NCI-H2029 treated with DMSO at 0.1 percent for 48 hours (cell line): Measurements from ENCODE around the gene TAS2R43.
"Not testable (repeated sequence)": the region's sequence is repeated elsewhere in the genome, so short reads cannot be mapped to it uniquely, and the experiment has no call there.

Source experiments
- DNase-seq: peaks from one replicate; lab custom pipeline; 2025; lab: John Stamatoyannopoulos, UW

Gene TAS2R43

DNA sequence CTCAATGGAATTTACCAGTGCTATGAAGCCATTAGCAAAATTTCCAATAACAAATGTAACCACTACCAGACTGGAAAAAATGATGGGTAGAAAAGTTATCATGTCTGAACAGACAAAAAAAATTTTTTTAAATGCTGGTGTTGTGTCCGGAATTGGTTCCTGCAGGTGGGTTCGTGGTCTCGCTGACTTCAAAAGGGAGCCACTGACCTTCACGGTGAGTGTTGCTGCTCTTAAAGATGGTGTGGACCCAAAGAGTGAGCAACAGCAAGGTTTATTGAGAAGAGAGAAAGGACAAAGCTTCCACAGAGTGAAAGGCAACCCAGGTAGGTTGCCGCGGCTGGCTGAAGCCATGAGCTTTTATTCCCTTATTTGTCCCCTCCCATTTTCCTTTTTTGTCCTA lies at the start of gene TAS2R43:
Gene TAS2R43 (minus strand): TSS at position 186 of the 400 bp plus-strand sequence. CDS start 84 bp downstream, at position 102.
- no peak for DNase-seq

GRCh38 chr12:11136075-11136474 lies 44.0 kb upstream of the TAS2R43 start:
- DNase-seq, result no peak

- DNase-seq, result no peak
Measured at GRCh38 chr12:11134305-11134704, 42.2 kb upstream of the TAS2R43 start, which contains the start of gene TAS2R30. TAS2R30 (minus strand) TSS chr12:11134644; CDS start chr12:11134244, 400 bp downstream.

GRCh38 chr12:11133816-11134215 lies 41.7 kb upstream of the TAS2R43 start:
- DNase-seq, result no peak

- DNase-seq, result no peak
Measured at GRCh38 chr12:11133162-11133561, 41.0 kb upstream of the TAS2R43 start.

- DNase-seq, result no peak
Measured at GRCh38 chr12:11130999-11131398, 38.9 kb upstream of the TAS2R43 start.

DNA sequence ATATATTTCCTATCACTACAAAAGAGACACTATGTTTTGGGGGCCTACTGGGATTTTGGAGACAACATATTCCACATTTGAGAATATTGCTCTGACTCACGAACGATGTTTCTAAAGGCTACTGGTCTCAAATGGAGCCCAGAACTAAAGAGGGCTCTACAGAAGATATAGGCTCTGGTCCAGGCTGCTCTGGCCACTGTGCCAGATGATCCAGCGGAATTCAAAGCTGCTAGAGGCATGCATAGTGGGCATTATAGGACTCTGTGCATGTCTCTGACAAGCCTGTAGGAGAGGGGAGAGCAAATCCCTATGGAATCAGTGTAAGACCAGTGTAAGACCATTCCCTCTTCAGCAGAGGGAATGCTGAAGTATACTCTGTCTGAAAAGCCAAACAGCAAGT lies 38.3 kb upstream of the TAS2R43 start:
- DNase-seq, result no peak

DNA sequence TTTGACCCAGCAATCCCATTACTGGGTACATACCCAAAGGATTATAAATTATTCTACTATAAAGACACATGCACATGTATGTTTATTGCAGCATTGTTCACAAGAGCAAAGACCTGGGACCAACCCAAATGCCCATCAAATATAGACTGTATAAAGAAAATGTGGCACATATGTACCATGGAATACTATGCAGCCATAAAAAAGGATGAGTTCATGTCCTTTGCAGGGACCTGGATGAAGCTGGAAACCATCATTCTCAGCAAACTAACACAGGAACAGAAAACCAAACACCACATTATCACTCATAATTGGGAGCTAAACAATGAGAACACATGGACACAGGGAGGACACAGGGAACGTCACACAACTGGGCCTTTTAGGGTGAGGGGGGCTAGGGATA lies 22.0 kb upstream of the TAS2R43 start:
- DNase-seq, result not testable (repeated sequence)

DNA sequence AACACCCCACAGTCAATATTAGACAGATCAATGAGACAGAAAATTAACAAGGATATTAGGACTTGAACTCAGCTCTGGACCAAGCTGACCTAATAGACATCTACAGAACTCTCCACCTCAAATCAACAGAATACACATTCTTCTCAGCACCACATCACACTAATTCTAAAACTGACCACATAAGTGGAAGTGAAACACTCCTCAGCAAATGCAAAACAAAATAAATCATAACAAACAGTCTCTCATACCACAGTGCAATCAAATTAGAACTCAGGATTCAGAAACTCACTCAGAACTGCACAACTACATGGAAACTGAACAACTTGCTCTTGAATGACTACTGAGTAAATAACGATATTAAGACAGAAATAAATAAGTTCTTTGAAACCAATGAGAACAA lies 19.1 kb upstream of the TAS2R43 start:
- DNase-seq, result not testable (repeated sequence)

- DNase-seq, result no peak
Measured at GRCh38 chr12:11108862-11109261, 16.7 kb upstream of the TAS2R43 start.

GRCh38 chr12:11107719-11108118 lies 15.6 kb upstream of the TAS2R43 start:
- DNase-seq, result no peak

DNA sequence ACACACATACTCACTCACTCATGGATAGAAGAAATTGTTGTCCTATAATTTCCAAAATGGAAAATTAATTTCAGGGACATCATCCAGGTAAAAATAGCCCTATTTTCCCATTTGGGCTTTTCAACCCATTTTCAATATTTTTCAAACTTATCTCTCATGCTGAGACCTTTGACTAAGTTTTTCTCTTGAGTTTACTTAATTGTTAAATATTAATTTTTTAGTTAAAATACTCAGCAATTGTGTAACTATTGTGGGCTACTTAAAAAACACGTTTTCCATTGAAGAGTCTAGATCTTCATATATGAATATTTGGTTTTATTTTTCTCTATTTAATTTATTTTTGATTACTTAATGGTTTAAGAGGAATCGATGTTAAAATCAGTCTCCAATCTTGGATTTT lies 14.2 kb upstream of the TAS2R43 start:
- DNase-seq, result no peak

GRCh38 chr12:11105546-11105945 lies 13.4 kb upstream of the TAS2R43 start:
- DNase-seq, result no peak

DNA sequence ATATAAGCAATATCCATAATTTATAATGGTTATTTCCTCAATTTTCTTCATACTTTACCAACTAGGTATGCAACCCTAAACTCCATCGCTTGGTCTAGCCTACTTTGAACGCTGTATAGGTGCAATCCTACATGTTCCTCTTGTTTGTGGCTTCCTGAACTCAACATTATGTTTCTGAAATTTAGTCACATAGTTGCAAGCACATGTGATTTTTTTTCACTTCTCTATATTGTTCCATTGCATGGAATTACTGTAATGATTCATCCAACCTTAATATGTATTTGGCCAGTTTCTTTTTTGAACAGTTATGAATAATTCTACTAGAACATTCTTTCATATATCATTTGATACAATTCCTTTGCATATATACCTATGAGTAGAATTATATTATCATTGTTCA lies 2.8 kb upstream of the TAS2R43 start:
- not testable (repeated sequence) for DNase-seq

GRCh38 chr12:11089246-11089645 lies 2.9 kb downstream of the TAS2R43 start:
- DNase-seq, result no peak

DNA sequence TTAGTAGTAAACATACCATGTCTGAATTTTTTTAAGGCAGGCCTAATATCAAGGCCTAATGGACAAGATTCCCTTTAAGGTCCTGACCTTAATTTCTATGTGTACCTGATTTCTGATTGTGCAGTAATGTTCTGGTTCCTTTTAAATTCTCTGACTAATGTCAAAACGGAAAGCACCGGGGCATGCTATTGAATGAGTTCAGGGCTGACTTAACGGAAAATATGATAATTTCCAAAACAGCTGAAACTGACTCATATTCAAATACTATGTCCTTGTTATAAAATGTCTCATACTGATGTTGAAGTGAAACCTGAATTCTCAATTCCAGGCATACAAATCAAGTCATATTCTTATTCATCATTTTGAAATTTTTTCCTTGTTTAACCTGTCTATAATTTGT lies 6.7 kb downstream of the TAS2R43 start:
- DNase-seq, result no peak

DNA sequence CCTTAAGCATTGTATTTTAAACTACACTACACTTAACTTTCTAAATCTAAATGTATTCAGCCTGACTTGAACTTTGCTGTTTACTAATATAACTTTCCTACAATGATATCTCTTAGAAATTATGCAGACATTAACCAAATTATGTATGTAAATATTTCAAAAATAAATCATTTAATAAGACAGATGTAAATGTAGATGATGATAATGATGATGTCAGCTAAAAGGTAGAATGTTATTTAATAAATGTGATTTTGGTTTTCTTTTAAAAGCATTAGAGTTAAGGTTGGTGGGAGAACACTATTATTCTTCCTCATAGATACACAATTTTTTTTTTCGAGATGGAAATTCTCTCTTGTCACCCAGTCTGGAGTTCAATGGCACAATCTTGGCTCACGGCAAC lies 10.1 kb downstream of the TAS2R43 start:
- DNase-seq, result no peak

DNA sequence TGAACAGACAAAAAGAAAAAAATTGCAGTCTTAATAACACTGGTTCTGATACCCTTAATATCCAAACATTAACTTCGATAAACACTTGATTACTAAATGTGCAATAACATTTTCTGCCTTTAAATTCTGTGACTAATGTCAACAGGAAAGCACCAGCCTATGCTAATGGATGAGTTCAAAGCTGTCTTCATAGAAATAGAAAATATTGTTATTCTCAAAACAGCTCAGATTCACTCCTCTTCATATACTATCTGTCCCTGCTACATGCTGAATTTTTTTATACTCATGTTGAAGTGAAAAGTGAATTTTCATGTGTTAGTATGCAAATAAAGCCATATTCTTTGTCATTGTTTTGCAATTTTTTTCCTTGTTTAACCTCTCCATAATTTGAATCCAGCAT lies 13.9 kb downstream of the TAS2R43 start:
- DNase-seq, result no peak

DNA sequence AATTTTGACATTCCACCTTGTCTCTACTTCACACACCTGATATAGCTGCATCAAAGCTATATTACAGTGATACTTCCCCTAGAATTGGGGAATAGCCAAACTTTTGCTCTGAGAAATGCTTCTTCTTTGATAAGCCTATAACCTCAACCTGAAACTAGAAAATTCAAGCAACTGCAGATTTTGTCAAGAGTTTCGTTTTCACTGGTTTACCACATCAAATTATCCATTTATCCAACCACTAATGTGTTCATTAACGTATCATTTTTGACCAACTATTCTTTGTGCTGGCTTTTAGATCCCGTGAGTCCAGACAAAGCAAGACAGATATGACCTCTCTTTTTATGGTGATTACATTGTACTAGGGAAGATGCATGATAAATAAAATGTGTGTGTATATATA lies 16.5 kb downstream of the TAS2R43 start:
- no peak for DNase-seq

- no peak for DNase-seq
Measured at GRCh38 chr12:11071414-11071813, 20.7 kb downstream of the TAS2R43 start.

DNA sequence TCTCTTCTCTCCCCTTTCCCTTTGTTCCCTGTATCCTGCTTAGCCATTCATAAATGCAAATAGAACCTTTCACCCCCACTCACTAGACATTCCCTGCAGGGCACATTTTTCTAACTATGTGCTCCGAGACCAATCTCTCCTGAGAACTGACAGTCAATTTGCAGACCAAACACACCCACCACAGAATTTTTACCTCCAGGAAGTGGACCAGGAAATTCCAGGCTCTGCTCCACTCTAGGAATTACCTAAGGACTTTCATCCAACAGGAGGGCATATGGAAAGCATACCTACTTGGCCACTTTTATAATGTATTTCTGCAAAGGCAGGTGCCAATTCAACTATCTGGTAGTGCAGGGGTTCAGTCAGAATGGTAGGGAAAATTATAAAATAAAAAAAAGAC lies 21.1 kb downstream of the TAS2R43 start:
- DNase-seq, result no peak

- DNase-seq, result no peak
Measured at GRCh38 chr12:11069854-11070365, 22.2 kb downstream of the TAS2R43 start.

DNA sequence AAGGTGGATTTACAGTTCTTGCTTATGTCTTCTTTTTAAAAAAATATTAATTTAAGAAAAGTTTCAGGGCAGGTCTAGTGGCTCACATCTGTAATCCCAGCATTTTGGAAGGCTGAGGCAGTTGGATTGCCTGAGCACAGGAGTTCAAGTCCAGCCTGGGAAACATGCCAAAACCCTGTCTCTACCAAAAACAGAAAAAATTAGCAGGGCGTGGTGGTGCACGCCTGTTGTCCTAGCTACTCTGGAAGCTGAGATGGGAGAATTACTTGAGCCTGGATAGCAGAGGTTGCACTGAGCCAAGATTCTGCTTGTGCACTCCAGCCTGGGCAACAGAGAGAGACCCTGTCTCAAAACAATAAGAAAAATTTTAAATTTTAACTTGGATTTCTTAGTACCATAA lies 24.6 kb downstream of the TAS2R43 start:
- DNase-seq, result no peak

DNA sequence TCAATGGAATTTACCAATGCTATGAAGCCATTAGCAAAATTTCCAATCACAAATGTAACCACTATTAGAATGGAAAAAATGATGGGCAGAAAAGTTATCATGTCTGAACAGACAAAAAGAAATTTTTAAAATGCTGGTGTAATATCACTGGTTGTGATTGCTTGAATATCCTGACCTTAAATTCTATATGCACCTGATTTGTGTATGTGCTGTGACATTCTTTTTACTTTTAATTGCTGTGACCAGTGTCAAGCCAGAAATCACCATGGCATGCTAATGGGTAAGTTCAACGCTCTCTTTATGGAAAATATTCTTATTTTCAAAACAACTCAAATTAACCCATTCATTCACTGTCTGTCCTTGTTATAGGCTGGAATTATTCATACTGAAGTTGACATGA lies 29.9 kb downstream of the TAS2R43 start, which contains the start of gene TAS2R46:
Gene TAS2R46 (minus strand): TSS at position 101 of the 400 bp plus-strand sequence. CDS start 0 bp downstream, at position 101.
- not testable (repeated sequence) for DNase-seq
